Measurements from ENCODE around the gene PTPRD.

The PTPRD gene

GRCh38 chr9:8877753-8878494 is 1734.9 kb downstream of the PTPRD start:
- DNase-seq = no peak

GRCh38 chr9:8876303-8876702 is 1736.5 kb downstream of the PTPRD start:
- DNase-seq = no peak

- no peak for DNase-seq
Measured at GRCh38 chr9:8874482-8874881, 1738.3 kb downstream of the PTPRD start.

GRCh38 chr9:8872802-8873201 is 1740.0 kb downstream of the PTPRD start:
- DNase-seq = no peak

GRCh38 chr9:8871796-8872445 is 1740.9 kb downstream of the PTPRD start:
- DNase-seq = no peak

GRCh38 chr9:8871396-8871795 is 1741.4 kb downstream of the PTPRD start:
- no peak for DNase-seq

- no peak for DNase-seq
Measured at GRCh38 chr9:8869812-8870211, 1743.0 kb downstream of the PTPRD start.

- no peak for DNase-seq
Measured at GRCh38 chr9:8868632-8869031, 1744.2 kb downstream of the PTPRD start.

- DNase-seq = no peak
Measured at GRCh38 chr9:8867148-8867547, 1745.7 kb downstream of the PTPRD start.

- no peak for DNase-seq
Measured at GRCh38 chr9:8864545-8864896, 1748.3 kb downstream of the PTPRD start.

GRCh38 chr9:8863886-8864544 is 1748.8 kb downstream of the PTPRD start:
- DNase-seq = no peak

GRCh38 chr9:8863069-8863468 is 1749.7 kb downstream of the PTPRD start:
- no peak for DNase-seq

GRCh38 chr9:8860925-8861324 is 1751.9 kb downstream of the PTPRD start:
- DNase-seq = no peak

- no peak for DNase-seq
Measured at GRCh38 chr9:8860086-8860485, 1752.7 kb downstream of the PTPRD start.

GRCh38 chr9:8859416-8859815 is 1753.4 kb downstream of the PTPRD start:
- no peak for DNase-seq

- DNase-seq = no peak
Measured at GRCh38 chr9:8858596-8859161, 1754.1 kb downstream of the PTPRD start.

GRCh38 chr9:8857926-8858595 is 1754.7 kb downstream of the PTPRD start:
- no peak for DNase-seq

- no peak for DNase-seq
Measured at GRCh38 chr9:8857068-8857925, 1755.5 kb downstream of the PTPRD start.

GRCh38 chr9:8856396-8857067 is 1756.3 kb downstream of the PTPRD start:
- no peak for DNase-seq

GRCh38 chr9:8855046-8855445 is 1757.8 kb downstream of the PTPRD start:
- no peak for DNase-seq

- no peak for DNase-seq
Measured at GRCh38 chr9:8852301-8852864, 1760.4 kb downstream of the PTPRD start.

Data from activated gamma-delta T cell (primary cell).